Panc1 (cell line): ENCODE results near the gene TADA3. TPM values are rescaled to one million over a fixed set of nuclear protein-coding genes. Genes with fewer than 3 reads are reported as not detected.

ENCODE experiments used
- ATAC-seq: fragments of 200-7000 bp; cut with Tn5 transposase; 2 replicates; pipeline ENCODE4 v1.9.1; 2020; ENCODE audit warnings: mild to moderate bottlenecking, moderate library complexity
- BruUV-seq: library from RNA; stranded (reverse); fragments of 400-500 nt; replicated peaks from 2 replicates; lab custom pipeline; 2021; lab: Mats Ljungman, UMichigan
- CTCF ChIA-PET: fragments of 300-600 bp; sonication (Branson Sonifier 250); formaldehyde crosslinking; loops from one replicate; lab custom pipeline; 2022; ENCODE audit warnings: antibody characterized with exemption; lab: Charles Lee
- POLR2A ChIA-PET: fragments of 300-600 bp; sonication (Branson Sonifier 250); formaldehyde crosslinking; loops from one replicate; lab custom pipeline; 2022; ENCODE audit warnings: antibody characterized with exemption; lab: Charles Lee
- DNase-seq: peaks from one replicate; pipeline ENCODE4 v3.0.0-alpha.2; 2010; ENCODE audit warnings: low read depth, low spot score
- H3K27ac ChIP-seq: 2 replicates; pipeline ENCODE4 v1.5.1; 2011; ENCODE audit warnings: mild to moderate bottlenecking, low read length, inconsistent platforms
- H3K27me3 ChIP-seq: fragments of 200-500 bp; sonication (Bioruptor generic); 2 replicates; pipeline ENCODE4 v1.6.0; 2014; ENCODE audit warnings: low read length, inconsistent platforms; ENCODE audit not compliant: control insufficient read depth, insufficient read depth
- H3K36me3 ChIP-seq: fragments of 200-500 bp; sonication (Bioruptor generic); 2 replicates; pipeline ENCODE4 v1.5.1; 2014; ENCODE audit warnings: inconsistent platforms, mild to moderate bottlenecking, low read length, moderate library complexity; ENCODE audit not compliant: control insufficient read depth, insufficient read depth
- H3K4me1 ChIP-seq: 2 replicates; pipeline ENCODE4 v1.5.1; 2011; ENCODE audit warnings: inconsistent platforms, mild to moderate bottlenecking, low read length, moderate library complexity; ENCODE audit not compliant: control insufficient read depth, insufficient read depth
- H3K4me3 ChIP-seq, 2 experiments: 2 replicates each; pipeline ENCODE4 v1.5.1; 2011 to 2012; ENCODE audit warnings: low read depth in 2 of 2, low read length in 2 of 2, mild to moderate bottlenecking in 2 of 2, inconsistent platforms in 1 of 2, moderate library complexity in 1 of 2
- H3K9me3 ChIP-seq: fragments of 200-500 bp; sonication (Bioruptor generic); 2 replicates; pipeline ENCODE4 v1.5.1; 2014; ENCODE audit warnings: low read depth, mild to moderate bottlenecking, inconsistent platforms, low read length, moderate library complexity; ENCODE audit not compliant: control insufficient read depth, insufficient read depth
- CTCF ChIP-seq: fragments of 450-650 bp; IDR thresholded peaks from 2 replicates; pipeline ENCODE4 v1.5.1; 2017; ENCODE audit warnings: mild to moderate bottlenecking
- POLR2AphosphoS5 ChIP-seq: IDR thresholded peaks from 2 replicates; pipeline ENCODE4 v1.6.1; 2012; ENCODE audit warnings: mild to moderate bottlenecking, low read depth, low read length, moderate library complexity
- REST ChIP-seq, 2 experiments: IDR thresholded peaks; 2 replicates each; pipeline ENCODE4 v1.6.1; 2011 to 2012; ENCODE audit warnings: low read depth in 2 of 2, control low read depth in 1 of 2, low read length in 1 of 2, mild to moderate bottlenecking in 1 of 2, moderate library complexity in 1 of 2; ENCODE audit not compliant: insufficient read depth in 1 of 2
- SIN3A ChIP-seq: IDR thresholded peaks from 2 replicates; pipeline ENCODE4 v1.6.1; 2012; ENCODE audit warnings: low read depth, mild to moderate bottlenecking, low read length, moderate library complexity, borderline replicate concordance; ENCODE audit not compliant: insufficient read depth
- TCF7L2 ChIP-seq: IDR thresholded peaks from 2 replicates; pipeline ENCODE4 v1.6.1; 2011; ENCODE audit warnings: mild to moderate bottlenecking, low read depth, low read length, inconsistent platforms
- in situ Hi-C: cut with HindIII; loops from 2 replicates; pipeline ENCODE4 v1.10.0; 2016; ENCODE audit warnings: low sequenced_read_pairs, low pct_unique_long_range_greater_than_20kb
- intact Hi-C: fragments of 100-400 bp; cut with micrococcal nuclease; formaldehyde crosslinking; loops from one replicate; pipeline ENCODE4 v1.10.0; 2022; ENCODE audit not compliant: unreplicated experiment
- total RNA-seq: library from RNA; stranded (reverse); gene quantifications from one replicate; pipeline ENCODE4 v1.2.1, GENCODE V29; 2021; ENCODE audit not compliant: unreplicated experiment

TADA3 gene
- total RNA-seq, 1 experiment from 2014 or later, result 61.3 TPM

GRCh38 chr3:9783954-9784353 is 8.3 kb downstream of the TADA3 start:
- ATAC-seq (no peak), DNase-seq (no peak)
- Histone ChIP-seq H3K36me3 (no peaks in the 10 kb centered on the region), H3K4me1 (no peaks in the 10 kb centered on the region), H3K4me3 (no peak overlapping the region), H3K27me3 (no peaks in the 10 kb centered on the region), H3K9me3 (no peaks in the 10 kb centered on the region), H3K27ac (no peak overlapping the region)
- ChIA-PET CTCF (no interaction called here), POLR2A (no interaction called here)
- no peak for TF ChIP-seq SIN3A
- TF ChIP-seq REST (IDR thresholded peaks at IDR 0.05; ENCODE audit: insufficient read depth in 1 of 2, low read depth in 2 of 2, low read length in 1 of 2), result no peak
- no peak for TF ChIP-seq TCF7L2
- TF ChIP-seq POLR2AphosphoS5, result no peak
- TF ChIP-seq CTCF, result no peak
- no TSS peak for BruUV-seq
- in situ Hi-C loops, result no loop called here
- intact Hi-C loops, result no loop called here

DNA sequence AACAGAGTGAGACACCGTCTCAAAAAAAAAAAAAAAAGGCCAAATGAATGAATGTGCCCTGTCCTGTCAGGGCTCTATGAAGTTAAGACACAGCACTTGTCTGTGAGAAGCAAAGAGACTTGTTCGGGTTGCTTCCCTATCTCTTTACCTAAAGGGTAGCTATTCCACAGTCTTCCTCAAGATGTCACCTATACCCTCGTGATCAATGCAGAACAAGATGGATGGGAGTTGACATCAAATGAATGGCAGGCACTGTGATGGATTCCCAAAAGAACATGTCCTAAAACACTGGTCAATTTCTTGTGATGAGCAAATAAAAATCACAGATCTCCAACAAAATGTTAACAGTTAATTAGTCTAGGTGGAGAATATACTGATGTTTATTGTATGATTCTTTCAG is 9.5 kb downstream of the TADA3 start:
- Histone ChIP-seq H3K27ac (no peak overlapping the region), H3K36me3 (no peaks in the 10 kb centered on the region), H3K4me3 (no peak overlapping the region), H3K9me3 (no peaks in the 10 kb centered on the region), H3K4me1 (no peaks in the 10 kb centered on the region), H3K27me3 (no peaks in the 10 kb centered on the region)
- TF ChIP-seq SIN3A, result no peak
- BruUV-seq, result no TSS peak
- intact Hi-C loops (no loop called here), in situ Hi-C loops (no loop called here)
- ChIA-PET POLR2A (no interaction called here), CTCF (interaction anchor here (1.1 kb wide), 1 partner anchor 44 kb away, joined by 3 read pairs; no protein-coding TSS in a partner anchor)
- no peak for DNase-seq
- ATAC-seq, result peak; percentile 67; the same call in 1 of the 2 replicates

GRCh38 chr3:9781978-9782603 is 10.2 kb downstream of the TADA3 start:
- no peaks in the 10 kb centered on the region for H3K27me3 ChIP-seq
- no peak for DNase-seq
- H3K4me3 ChIP-seq, result no peak overlapping the region
- H3K36me3 ChIP-seq, result no peaks in the 10 kb centered on the region
- H3K4me1 ChIP-seq, result no peaks in the 10 kb centered on the region
- ATAC-seq, result no peak
- ChIA-PET CTCF (interaction anchor here (0.5 to 1.1 kb wide), 2 partner anchors 11 to 45 kb away, joined by 3 read pairs; no protein-coding TSS in a partner anchor), POLR2A (no interaction called here)
- TF ChIP-seq REST (IDR thresholded peaks at IDR 0.05; ENCODE audit: insufficient read depth in 1 of 2, low read depth in 2 of 2, low read length in 1 of 2), result no peak
- TF ChIP-seq SIN3A, result no peak
- TF ChIP-seq CTCF, result no peak
- no TSS peak for BruUV-seq
- H3K27ac ChIP-seq, result no peak overlapping the region
- in situ Hi-C loops (no loop called here), intact Hi-C loops (no loop called here)
- H3K9me3 ChIP-seq, result no peaks in the 10 kb centered on the region
